ENCODE results near the gene ZFP64.

The ZFP64 gene

GRCh38 chr20:52103913-52104545 is 87.5 kb downstream of the ZFP64 start:
- peak in 1 of 5 experiments; percentile 19 for DNase-seq

- DNase-seq = no peak
These were observed 88.2 kb downstream of the ZFP64 start for GRCh38 chr20:52103335-52103912.

- DNase-seq = no peak
These were observed 89.0 kb downstream of the ZFP64 start for GRCh38 chr20:52102559-52102958.

- DNase-seq = no peak
These were observed 89.5 kb downstream of the ZFP64 start for GRCh38 chr20:52102126-52102525.
